Hepatocyte (in vitro differentiated cells): Measurements from ENCODE around the gene MUC5AC. TPM values are rescaled to one million over a fixed set of nuclear protein-coding genes. Genes with fewer than 3 reads are reported as not detected.

Source experiments
- DNase-seq: peaks from one replicate; pipeline ENCODE4 v3.0.0-alpha.2; 2016; ENCODE audit warnings: low spot score
- H2AFZ ChIP-seq: fragments of 200-600 bp; sonication (generic); 2 replicates; pipeline ENCODE4 v1.6.0; 2016; ENCODE audit warnings: antibody characterized with exemption, mild to moderate bottlenecking
- H3K27ac ChIP-seq: fragments of 200-600 bp; sonication (generic); 2 replicates; pipeline ENCODE4 v1.5.1; 2016; ENCODE audit warnings: mild to moderate bottlenecking
- H3K27me3 ChIP-seq: fragments of 200-600 bp; sonication (generic); 2 replicates; pipeline ENCODE4 v1.6.1; 2016
- H3K36me3 ChIP-seq: fragments of 200-600 bp; sonication (generic); replicated peaks from 2 replicates; pipeline ENCODE4 v1.5.1; 2016; ENCODE audit warnings: low read depth; ENCODE audit not compliant: insufficient read depth
- H3K4me1 ChIP-seq: fragments of 200-600 bp; sonication (generic); 2 replicates; pipeline ENCODE4 v1.5.1; 2016; ENCODE audit warnings: mild to moderate bottlenecking, moderate library complexity; ENCODE audit not compliant: insufficient read depth
- H3K4me2 ChIP-seq: fragments of 200-600 bp; sonication (generic); 2 replicates; pipeline ENCODE4 v1.6.0; 2016
- H3K4me3 ChIP-seq: fragments of 200-600 bp; sonication (generic); 2 replicates; pipeline ENCODE4 v1.5.1; 2016; ENCODE audit warnings: mild to moderate bottlenecking
- H3K79me2 ChIP-seq: fragments of 200-600 bp; sonication (generic); 2 replicates; pipeline ENCODE4 v1.6.0; 2017; ENCODE audit warnings: mild to moderate bottlenecking
- H3K9me2 ChIP-seq: fragments of 200-600 bp; sonication (generic); replicated peaks from 2 replicates; pipeline ENCODE4 v1.6.0; 2017; ENCODE audit warnings: mild to moderate bottlenecking; ENCODE audit not compliant: insufficient read depth
- H3K9me3 ChIP-seq: fragments of 200-600 bp; sonication (generic); 2 replicates; pipeline ENCODE4 v1.5.1; 2016; ENCODE audit warnings: low read depth, mild to moderate bottlenecking
- H4K20me1 ChIP-seq: fragments of 200-600 bp; sonication (generic); 2 replicates; pipeline ENCODE4 v1.6.0; 2016; ENCODE audit warnings: mild to moderate bottlenecking; ENCODE audit not compliant: insufficient read depth, poor library complexity, severe bottlenecking
- CTCF ChIP-seq: fragments of 200-600 bp; sonication (generic); IDR thresholded peaks from 2 replicates; pipeline ENCODE4 v1.5.1; 2016; ENCODE audit warnings: antibody characterized with exemption, mild to moderate bottlenecking; ENCODE audit not compliant: poor library complexity
- EZH2 ChIP-seq: fragments of 200-600 bp; sonication (generic); IDR thresholded peaks from 2 replicates; pipeline ENCODE4 v1.6.1; 2016; ENCODE audit warnings: antibody characterized with exemption, mild to moderate bottlenecking, borderline replicate concordance
- EZH2phosphoT487 ChIP-seq: fragments of 200-600 bp; sonication (generic); IDR thresholded peaks from one replicate; pipeline ENCODE4 v1.6.1; 2018; ENCODE audit warnings: antibody characterized with exemption, mild to moderate bottlenecking, low read depth, moderate library complexity; ENCODE audit not compliant: unreplicated experiment, severe bottlenecking
- WGBS: methylation state at CpG from one replicate; pipeline ENCODE4 v1.1.6; 2016; ENCODE audit warnings: low lambda C conversion rate; ENCODE audit errors: missing lambda C conversion rate; 5-methylcytosine and 5-hydroxymethylcytosine counted together
- polyA plus RNA-seq: library from polyadenylated mRNA; unstranded; fragments of >200 nt; fragmentation: Nextera tagmentation; extraction: Ambion mirVana; gene quantifications from 2 replicates; pipeline ENCODE4 v1.2.1, GENCODE V29; 2016
- total RNA-seq: library from RNA; depleted of rRNA; stranded (reverse); fragments of >200 nt; gene quantifications from 2 replicates; pipeline ENCODE4 v1.2.3, GENCODE V29; 2014

MUC5AC gene
- total and polyA plus RNA-seq, 2 experiments from 2014 or later: 0.07 to 0.08 TPM

GRCh38 chr11:1129143-1129610 lies 28.6 kb upstream of the MUC5AC start:
- H3K4me3 ChIP-seq: no peak overlapping the region
- no peaks in the 10 kb centered on the region for H3K27me3 ChIP-seq
- H3K9me2 ChIP-seq: no peaks in the 10 kb centered on the region
- H4K20me1 ChIP-seq: no peaks in the 10 kb centered on the region
- no peak overlapping the region for H3K4me2 ChIP-seq
- H3K27ac ChIP-seq: no peak overlapping the region
- H3K79me2 ChIP-seq: no peaks in the 10 kb centered on the region
- no peaks in the 10 kb centered on the region for H3K36me3 ChIP-seq
- H3K4me1 ChIP-seq: no peaks in the 10 kb centered on the region
- no peak for DNase-seq
- H3K9me3 ChIP-seq: no peaks in the 10 kb centered on the region
- TF ChIP-seq CTCF (no peak), EZH2phosphoT487 (no peak), EZH2 (no peak)
- H2AFZ ChIP-seq: no peak overlapping the region
- WGBS: 77% methylated on average over 17 of the region's 17 CpGs

GRCh38 chr11:1129611-1130160 lies 28.1 kb upstream of the MUC5AC start:
- DNase-seq: no peak
- no peak overlapping the region for H2AFZ ChIP-seq
- 85% methylated on average over 17 of the region's 18 CpGs for WGBS
- no peak overlapping the region for H3K27ac ChIP-seq
- H3K9me3 ChIP-seq: no peaks in the 10 kb centered on the region
- no peaks in the 10 kb centered on the region for H3K4me1 ChIP-seq
- H3K79me2 ChIP-seq: no peaks in the 10 kb centered on the region
- H3K36me3 ChIP-seq: no peaks in the 10 kb centered on the region
- H3K27me3 ChIP-seq: no peaks in the 10 kb centered on the region
- H3K9me2 ChIP-seq: no peaks in the 10 kb centered on the region
- H3K4me3 ChIP-seq: no peak overlapping the region
- H4K20me1 ChIP-seq: no peaks in the 10 kb centered on the region
- no peak overlapping the region for H3K4me2 ChIP-seq
- TF ChIP-seq EZH2 (no peak), CTCF (no peak), EZH2phosphoT487 (no peak)

- 86% methylated on average over 12 of the region's 15 CpGs for WGBS
- H3K4me2 ChIP-seq: no peak overlapping the region
- no peak overlapping the region for H3K27ac ChIP-seq
- no peaks in the 10 kb centered on the region for H3K9me3 ChIP-seq
- H3K36me3 ChIP-seq: no peaks in the 10 kb centered on the region
- H3K4me3 ChIP-seq: no peak overlapping the region
- DNase-seq: no peak
- H3K79me2 ChIP-seq: no peaks in the 10 kb centered on the region
- TF ChIP-seq EZH2phosphoT487 (no peak), EZH2 (no peak), CTCF (no peak)
- H2AFZ ChIP-seq: no peak overlapping the region
- no peaks in the 10 kb centered on the region for H4K20me1 ChIP-seq
- no peaks in the 10 kb centered on the region for H3K27me3 ChIP-seq
- no peaks in the 10 kb centered on the region for H3K9me2 ChIP-seq
- no peaks in the 10 kb centered on the region for H3K4me1 ChIP-seq
Observed at GRCh38 chr11:1130276-1131032, 27.3 kb upstream of the MUC5AC start.
